BE2C (cell line): ENCODE results near the gene NODAL.

ENCODE experiments used
- DNase-seq: peaks from one replicate; pipeline ENCODE4 v3.0.0-alpha.2; 2020
- H3K27me3 ChIP-seq: fragments of 250-450 bp; sonication (Bioruptor Pico); 2 replicates; pipeline ENCODE4 v1.5.1; 2020; ENCODE audit warnings: mild to moderate bottlenecking
- H3K36me3 ChIP-seq: fragments of 250-450 bp; sonication (Bioruptor Pico); 2 replicates; pipeline ENCODE4 v1.5.1; 2020; ENCODE audit warnings: mild to moderate bottlenecking
- H3K4me1 ChIP-seq: fragments of 250-450 bp; sonication (Bioruptor Pico); 2 replicates; pipeline ENCODE4 v1.5.1; 2020
- H3K4me3 ChIP-seq: 2 replicates; pipeline ENCODE4 v1.5.1; 2011; ENCODE audit warnings: low read depth, low read length
- H3K9me3 ChIP-seq: fragments of 250-450 bp; sonication (Bioruptor Pico); 2 replicates; pipeline ENCODE4 v1.5.1; 2020
- TF ChIP-seq, protein P1 (sequence below): IDR thresholded peaks from 2 replicates; pipeline ENCODE4 v1.5.1; 2012; ENCODE audit warnings: mild to moderate bottlenecking, low read depth, low read length

NODAL gene

DNA sequence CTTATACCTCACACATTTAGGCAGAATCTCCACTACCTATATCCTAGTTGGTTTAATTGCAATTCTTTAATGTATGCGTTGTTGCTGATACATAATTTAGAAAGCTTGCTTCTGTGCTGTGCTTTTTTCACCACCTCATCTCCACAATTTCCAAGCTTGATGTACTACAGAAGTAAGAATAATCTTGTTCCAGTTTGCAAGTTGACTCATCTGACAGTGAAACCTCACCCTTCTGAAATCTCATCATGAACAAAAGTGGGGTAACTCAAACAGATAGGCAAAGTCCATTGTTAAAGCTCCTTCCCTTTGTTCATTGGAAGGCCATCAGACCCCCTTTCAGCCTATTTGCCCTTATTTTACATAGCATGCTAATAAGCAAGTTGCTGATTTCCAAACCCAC, 23.9 kb downstream of the NODAL start:
- no peak overlapping the region for H3K4me3 ChIP-seq
- no peak for DNase-seq

DNA sequence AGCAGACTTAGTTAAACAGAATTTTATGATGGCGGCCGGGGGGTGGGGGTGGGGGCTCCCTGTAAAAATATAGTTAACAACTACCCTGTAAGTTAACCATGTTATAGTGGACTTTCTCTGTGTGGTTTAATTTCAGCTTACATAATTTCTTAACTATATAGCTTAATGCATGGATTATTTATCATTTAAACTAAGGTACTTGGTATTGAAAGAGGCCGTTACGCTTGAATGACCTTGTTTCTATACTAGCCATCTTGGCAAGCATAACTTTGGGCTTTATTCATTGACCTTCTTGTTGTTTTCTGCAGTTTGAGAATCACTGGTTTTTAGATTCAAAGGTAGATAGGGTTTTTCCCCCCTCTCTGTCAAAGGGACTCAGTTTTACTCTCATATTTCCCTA, 29.1 kb downstream of the NODAL start:
- no peaks in the 10 kb centered on the region for H3K9me3 ChIP-seq
- TF ChIP-seq, protein P1, sequence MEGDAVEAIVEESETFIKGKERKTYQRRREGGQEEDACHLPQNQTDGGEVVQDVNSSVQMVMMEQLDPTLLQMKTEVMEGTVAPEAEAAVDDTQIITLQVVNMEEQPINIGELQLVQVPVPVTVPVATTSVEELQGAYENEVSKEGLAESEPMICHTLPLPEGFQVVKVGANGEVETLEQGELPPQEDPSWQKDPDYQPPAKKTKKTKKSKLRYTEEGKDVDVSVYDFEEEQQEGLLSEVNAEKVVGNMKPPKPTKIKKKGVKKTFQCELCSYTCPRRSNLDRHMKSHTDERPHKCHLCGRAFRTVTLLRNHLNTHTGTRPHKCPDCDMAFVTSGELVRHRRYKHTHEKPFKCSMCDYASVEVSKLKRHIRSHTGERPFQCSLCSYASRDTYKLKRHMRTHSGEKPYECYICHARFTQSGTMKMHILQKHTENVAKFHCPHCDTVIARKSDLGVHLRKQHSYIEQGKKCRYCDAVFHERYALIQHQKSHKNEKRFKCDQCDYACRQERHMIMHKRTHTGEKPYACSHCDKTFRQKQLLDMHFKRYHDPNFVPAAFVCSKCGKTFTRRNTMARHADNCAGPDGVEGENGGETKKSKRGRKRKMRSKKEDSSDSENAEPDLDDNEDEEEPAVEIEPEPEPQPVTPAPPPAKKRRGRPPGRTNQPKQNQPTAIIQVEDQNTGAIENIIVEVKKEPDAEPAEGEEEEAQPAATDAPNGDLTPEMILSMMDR = no peak
- no peaks in the 10 kb centered on the region for H3K27me3 ChIP-seq
- no peak for DNase-seq
- H3K4me3 ChIP-seq = no peak overlapping the region
- H3K4me1 ChIP-seq = no peaks in the 10 kb centered on the region
- H3K36me3 ChIP-seq = peaks cover 3% of the 10 kb centered on the region; the same call in 1 of the 2 replicates

More for the DNA sequence above, 23.9 kb downstream of the NODAL start:
- Histone ChIP-seq H3K27me3 (no peaks in the 10 kb centered on the region), H3K9me3 (no peaks in the 10 kb centered on the region), H3K36me3 (peaks cover 22% of the 10 kb centered on the region), H3K4me1 (no peaks in the 10 kb centered on the region)
- TF ChIP-seq, protein P1 = no peak

DNA sequence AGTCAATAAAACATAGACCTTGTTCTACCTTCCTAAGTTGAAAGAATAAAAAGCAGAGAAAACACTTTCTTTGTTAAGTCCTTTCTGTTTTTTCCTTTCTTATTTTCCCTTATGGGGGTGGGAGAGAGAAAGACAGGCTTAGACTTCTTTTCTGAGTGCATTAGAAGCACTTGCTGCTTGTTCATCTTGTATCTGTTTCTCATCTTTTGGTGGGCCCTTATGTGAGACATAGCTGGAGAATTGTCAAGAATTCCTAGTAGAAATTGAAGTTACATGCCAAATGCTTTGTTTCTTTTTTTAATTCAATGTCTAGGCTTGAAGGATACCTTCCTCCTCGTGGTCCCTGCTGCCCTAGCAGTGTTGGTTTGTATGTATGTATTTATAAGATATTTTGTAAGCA, 30.9 kb downstream of the NODAL start:
- Histone ChIP-seq H3K4me1 (no peaks in the 10 kb centered on the region), H3K4me3 (no peak overlapping the region), H3K9me3 (no peaks in the 10 kb centered on the region), H3K27me3 (no peaks in the 10 kb centered on the region), H3K36me3 (peaks cover 3% of the 10 kb centered on the region)
- TF ChIP-seq, protein P1 = no peak
- no peak for DNase-seq

DNA sequence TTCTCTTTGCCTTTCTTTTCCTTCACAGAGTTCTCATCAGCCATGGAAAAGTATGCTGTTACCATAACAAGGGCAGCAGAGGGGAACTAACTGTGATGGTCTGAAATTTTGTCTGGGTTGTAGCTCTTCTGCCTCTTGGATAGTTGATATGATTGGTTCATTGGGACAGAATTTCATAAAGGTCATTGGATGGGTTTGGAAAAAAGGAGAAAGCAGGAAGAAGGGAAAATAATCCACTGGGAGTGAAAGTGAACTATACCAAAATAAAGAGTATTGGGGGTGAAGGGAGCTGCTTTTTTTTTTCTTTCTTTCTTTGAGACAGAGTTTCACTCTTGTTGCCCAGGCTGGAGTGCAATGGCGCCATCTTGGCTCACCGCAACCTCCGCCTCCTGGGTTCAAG, 31.7 kb downstream of the NODAL start:
- Histone ChIP-seq H3K9me3 (no peaks in the 10 kb centered on the region), H3K27me3 (no peaks in the 10 kb centered on the region), H3K4me3 (no peak overlapping the region), H3K4me1 (no peaks in the 10 kb centered on the region), H3K36me3 (peaks cover 3% of the 10 kb centered on the region)
- TF ChIP-seq, protein P1 = no peak
- no peak for DNase-seq

DNA sequence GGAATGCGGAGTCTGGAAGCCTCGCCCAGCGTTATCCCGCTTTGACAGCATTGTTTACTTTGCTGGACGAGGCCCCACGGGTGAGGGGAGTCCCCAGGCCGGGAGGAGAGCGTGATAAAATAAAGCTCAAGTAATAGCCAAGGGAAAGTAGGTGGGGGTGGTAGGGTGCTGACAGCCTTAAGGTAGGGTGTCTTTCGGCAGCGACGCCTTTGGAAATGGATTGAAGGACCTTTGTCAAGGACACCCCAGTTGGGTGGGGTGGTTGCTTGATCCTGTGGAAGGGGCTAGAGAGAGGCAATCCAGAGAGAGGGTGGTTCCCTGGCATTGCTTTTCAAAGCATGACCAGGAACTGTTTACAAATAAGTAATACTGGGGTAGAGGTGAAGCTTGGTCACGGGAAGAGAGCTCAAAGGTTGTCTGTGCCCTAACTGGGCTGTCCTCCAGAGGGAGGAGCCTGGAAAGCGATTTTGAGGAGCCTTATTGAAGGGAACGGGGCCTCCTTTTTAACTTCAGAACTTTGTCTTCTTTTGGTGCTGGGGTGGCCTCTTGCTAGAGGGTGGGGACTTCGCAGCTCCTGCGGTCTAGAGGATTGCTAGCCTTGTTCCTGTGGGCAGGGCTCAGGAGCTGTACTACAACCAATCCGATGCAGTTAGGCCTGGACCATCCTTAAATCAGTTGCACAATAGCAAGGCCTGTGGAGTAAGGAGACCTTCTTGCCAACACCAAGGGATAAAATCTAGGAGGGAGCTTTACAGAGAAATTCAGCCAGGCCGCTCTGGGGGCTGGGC, 36.2 kb downstream of the NODAL start:
- TF ChIP-seq, protein P1 = no peak
- DNase-seq = peak; percentile 41
- Histone ChIP-seq H3K4me1 (no peaks in the 10 kb centered on the region), H3K4me3 (peak overlapping the region; percentile 93), H3K27me3 (no peaks in the 10 kb centered on the region), H3K9me3 (no peaks in the 10 kb centered on the region), H3K36me3 (peaks cover 3% of the 10 kb centered on the region)

DNA sequence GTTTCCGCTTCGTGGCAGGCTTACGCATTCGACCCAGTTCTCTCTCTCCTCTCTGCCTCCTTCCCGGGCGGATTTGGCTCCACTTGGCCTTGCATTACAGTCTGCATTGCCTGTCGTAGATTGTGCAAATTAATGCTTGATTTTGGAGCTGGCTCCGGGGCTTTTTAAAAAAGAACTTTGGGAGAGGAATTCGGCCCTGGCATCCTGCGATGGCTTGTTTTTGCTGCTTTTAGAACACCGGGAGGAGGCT, 36.8 kb downstream of the NODAL start:
- H3K9me3 ChIP-seq = no peaks in the 10 kb centered on the region
- no peaks in the 10 kb centered on the region for H3K4me1 ChIP-seq
- TF ChIP-seq, protein P1 = no peak
- peak overlapping the region; percentile 93 for H3K4me3 ChIP-seq
- no peak for DNase-seq
- peaks cover 3% of the 10 kb centered on the region for H3K36me3 ChIP-seq
- no peaks in the 10 kb centered on the region for H3K27me3 ChIP-seq
